ENCODE results near the gene ARL6IP4.

The ARL6IP4 gene

GRCh38 chr12:122988612-122989212 is 8.2 kb downstream of the ARL6IP4 start:
- TF ChIP-seq CTCF (IDR thresholded peaks at IDR 0.05) (no peak), ZFX (IDR thresholded peaks at IDR 0.05; ENCODE audit: borderline replicate concordance) (no peak)
- no peak overlapping the region for H3K27ac ChIP-seq

- H3K27ac ChIP-seq: no peak overlapping the region
- TF ChIP-seq ZFX (IDR thresholded peaks at IDR 0.05; ENCODE audit: borderline replicate concordance): no peak
- no peak for TF ChIP-seq CTCF (IDR thresholded peaks at IDR 0.05)
Measured at GRCh38 chr12:122989225-122989839, 8.9 kb downstream of the ARL6IP4 start.

GRCh38 chr12:122989874-122990419 is 9.5 kb downstream of the ARL6IP4 start:
- TF ChIP-seq CTCF (IDR thresholded peaks at IDR 0.05): no peak
- no peak overlapping the region for H3K27ac ChIP-seq

- no peak for TF ChIP-seq CTCF (IDR thresholded peaks at IDR 0.05)
- TF ChIP-seq ZFX (IDR thresholded peaks at IDR 0.05; ENCODE audit: borderline replicate concordance): no peak
- H3K27ac ChIP-seq: no peak overlapping the region
Measured at GRCh38 chr12:122990561-122990960, 10.1 kb downstream of the ARL6IP4 start.

- no peak overlapping the region for H3K27ac ChIP-seq
- no peak for TF ChIP-seq ZFX (IDR thresholded peaks at IDR 0.05; ENCODE audit: borderline replicate concordance)
- no peak for TF ChIP-seq CTCF (IDR thresholded peaks at IDR 0.05)
Measured at GRCh38 chr12:122990961-122991622, 10.6 kb downstream of the ARL6IP4 start.

- TF ChIP-seq ZFX (IDR thresholded peaks at IDR 0.05; ENCODE audit: borderline replicate concordance) (no peak), CTCF (IDR thresholded peaks at IDR 0.05) (no peak)
- H3K27ac ChIP-seq: no peak overlapping the region
Measured at GRCh38 chr12:122991623-122992275, 11.3 kb downstream of the ARL6IP4 start.
